NOMO-1 treated with DMSO at 0.1 percent for 48 hours (cell line): ENCODE measurements around the gene PTDSS2.
A peak's percentile ranks its signal among the peaks of the same experiment; 100 is the strongest.
"Not testable (repeated sequence)": the region's sequence is repeated elsewhere in the genome, so short reads cannot be mapped to it uniquely, and the experiment has no call there.

Source experiments
- DNase-seq: peaks from one replicate; lab custom pipeline; 2025; ENCODE audit not compliant: unreplicated experiment; lab: John Stamatoyannopoulos, UW

The PTDSS2 gene

DNA sequence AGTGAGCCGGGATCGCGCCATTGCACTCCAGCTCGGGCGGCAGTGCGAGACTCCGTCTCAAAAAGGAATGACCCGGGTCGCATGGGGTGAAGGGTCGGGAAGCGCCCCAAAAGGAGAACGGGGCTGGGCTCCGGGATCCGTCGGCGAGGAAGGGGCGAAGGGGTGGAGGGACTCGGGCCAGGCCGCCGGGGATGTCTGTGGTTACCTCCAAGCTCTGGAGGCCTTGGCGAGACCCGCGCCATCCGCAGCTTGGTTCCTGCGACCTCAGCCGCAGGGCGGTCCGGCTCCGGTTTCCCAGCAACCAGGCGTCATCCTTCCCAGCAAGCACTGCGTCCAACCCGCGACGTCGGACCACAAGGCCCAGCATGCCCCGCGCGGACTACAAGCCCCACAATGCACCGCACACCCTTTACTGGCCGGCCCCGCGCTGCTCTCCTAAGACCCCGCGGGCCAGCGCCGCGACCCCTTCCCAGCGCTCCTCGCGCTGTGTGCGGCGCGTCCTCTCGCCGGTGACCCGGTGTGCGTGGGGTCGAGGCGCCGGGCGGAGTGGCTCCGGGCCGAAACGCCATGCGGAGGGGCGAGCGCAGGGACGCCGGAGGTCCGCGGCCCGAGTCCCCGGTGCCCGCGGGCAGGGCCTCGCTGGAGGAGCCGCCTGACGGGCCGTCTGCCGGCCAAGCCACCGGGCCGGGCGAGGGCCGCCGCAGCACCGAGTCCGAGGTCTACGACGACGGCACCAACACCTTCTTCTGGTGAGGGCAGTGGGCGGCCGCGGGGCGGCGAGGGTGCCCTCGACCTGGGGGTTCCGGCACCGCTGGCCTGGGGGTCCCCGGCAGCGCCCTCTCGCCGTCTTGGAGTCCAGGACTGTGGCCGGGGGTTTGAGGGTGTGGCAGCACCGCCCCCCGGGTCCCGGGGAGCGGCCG lies at the start of gene PTDSS2:
Gene PTDSS2, plus strand, starts transcription at position 391 of the 920 bp plus-strand sequence. Its CDS starts 177 bp downstream, at position 568.
- peak; percentile 94 for DNase-seq

DNA sequence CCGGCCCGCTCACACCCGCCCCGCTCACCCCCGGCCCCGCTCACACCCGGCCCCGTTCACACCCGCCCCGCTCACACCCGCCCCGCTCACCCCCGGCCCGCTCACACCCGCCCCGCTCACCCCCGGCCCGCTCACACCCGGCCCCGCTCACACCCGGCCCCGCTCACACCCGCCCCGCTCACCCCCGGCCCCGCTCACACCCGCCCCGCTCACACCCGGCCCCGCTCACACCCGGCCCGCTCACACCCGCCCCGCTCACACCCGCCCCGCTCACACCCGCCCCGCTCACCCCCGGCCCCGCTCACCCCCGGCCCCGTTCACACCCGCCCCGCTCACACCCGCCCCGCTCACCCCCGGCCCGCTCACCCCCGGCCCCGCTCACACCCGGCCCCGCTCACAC lies 48.9 kb upstream of the PTDSS2 start:
- not testable (repeated sequence) for DNase-seq

DNA sequence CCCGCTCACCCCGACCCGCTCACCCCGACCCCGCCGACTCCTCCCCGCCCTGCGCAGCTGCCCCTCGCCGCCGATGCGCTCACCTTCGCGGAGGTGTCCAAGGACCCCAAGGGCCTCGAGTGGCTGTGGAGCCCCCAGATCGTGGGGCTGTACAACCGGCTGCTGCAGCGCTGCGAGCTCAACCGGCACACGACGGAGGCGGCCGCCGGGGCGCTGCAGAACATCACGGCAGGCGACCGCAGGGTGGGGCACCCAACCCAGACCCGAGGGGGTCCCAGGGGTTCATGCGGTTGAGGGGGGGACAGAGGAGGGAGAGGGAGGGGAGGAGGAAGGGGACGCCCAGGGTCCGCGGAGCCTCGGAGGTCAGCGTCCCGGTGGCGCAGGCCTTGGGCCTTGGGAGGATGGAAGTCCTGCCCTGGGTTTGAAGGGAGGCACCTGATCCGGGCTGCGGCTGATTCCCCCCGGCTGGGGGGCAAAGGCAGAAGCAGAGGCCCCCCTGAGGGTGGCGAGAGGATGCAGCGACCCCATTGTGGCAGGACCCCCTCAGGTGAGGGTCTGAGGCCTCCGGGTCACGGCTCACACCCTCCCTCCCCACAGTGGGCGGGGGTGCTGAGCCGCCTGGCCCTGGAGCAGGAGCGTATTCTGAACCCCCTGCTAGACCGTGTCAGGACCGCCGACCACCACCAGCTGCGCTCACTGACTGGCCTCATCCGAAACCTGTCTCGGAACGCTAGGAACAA lies 46.9 kb upstream of the PTDSS2 start:
- no peak for DNase-seq

DNA sequence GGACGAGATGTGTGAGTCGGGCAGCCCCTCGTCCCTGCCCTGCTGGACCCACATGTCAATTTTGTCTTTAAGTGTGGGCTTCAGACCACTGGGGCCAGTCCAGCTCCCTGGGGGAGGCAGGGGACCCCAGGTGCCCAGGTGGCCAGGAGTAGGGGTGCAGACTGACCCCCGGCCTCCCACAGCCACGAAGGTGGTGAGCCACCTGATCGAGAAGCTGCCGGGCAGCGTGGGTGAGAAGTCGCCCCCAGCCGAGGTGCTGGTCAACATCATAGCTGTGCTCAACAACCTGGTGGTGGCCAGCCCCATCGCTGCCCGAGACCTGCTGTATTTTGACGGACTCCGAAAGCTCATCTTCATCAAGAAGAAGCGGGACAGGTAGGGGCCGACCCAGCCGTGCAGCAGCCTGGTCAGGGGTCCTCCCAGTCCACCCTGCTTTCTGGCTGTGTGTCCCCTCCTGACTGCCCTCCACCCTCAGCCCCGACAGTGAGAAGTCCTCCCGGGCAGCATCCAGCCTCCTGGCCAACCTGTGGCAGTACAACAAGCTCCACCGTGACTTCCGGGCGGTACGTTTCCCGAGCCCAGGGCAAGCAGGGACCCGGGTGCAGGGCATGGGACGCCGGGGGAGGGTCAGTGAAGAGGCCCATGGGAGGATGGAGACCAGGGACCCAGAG lies 46.2 kb upstream of the PTDSS2 start:
- no peak for DNase-seq

DNA sequence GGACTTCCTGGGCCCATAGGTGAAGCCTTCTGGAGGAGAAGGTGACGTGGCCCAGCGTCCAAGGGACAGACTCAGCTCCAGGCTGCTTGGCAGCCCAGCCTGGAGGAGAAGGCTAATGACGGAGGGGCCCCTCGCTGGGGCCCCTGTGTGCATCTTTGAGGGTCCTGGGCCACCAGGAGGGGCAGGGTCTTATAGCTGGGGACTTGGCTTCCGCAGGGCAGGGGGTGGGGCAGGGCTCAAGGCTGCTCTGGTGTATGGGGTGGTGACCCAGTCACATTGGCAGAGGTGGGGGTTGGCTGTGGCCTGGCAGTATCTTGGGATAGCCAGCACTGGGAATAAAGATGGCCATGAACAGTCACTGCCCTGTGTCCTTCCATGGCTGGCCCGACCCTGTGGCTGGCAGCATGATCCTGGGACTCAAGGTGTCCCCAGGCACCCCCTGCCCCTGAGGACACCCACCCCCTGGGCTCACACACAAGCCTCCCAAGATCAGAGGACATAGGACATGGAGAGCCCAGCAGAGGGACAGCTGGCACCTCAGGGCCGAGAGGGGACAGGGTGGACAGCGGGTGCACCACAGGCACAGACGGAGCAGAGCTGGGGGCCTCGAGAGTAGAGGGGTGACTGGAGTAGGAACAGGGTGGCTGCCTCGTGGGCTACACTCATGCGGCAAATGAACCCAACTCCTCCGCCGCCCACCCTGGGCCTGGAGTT lies 45.4 kb upstream of the PTDSS2 start:
- no peak for DNase-seq

DNA sequence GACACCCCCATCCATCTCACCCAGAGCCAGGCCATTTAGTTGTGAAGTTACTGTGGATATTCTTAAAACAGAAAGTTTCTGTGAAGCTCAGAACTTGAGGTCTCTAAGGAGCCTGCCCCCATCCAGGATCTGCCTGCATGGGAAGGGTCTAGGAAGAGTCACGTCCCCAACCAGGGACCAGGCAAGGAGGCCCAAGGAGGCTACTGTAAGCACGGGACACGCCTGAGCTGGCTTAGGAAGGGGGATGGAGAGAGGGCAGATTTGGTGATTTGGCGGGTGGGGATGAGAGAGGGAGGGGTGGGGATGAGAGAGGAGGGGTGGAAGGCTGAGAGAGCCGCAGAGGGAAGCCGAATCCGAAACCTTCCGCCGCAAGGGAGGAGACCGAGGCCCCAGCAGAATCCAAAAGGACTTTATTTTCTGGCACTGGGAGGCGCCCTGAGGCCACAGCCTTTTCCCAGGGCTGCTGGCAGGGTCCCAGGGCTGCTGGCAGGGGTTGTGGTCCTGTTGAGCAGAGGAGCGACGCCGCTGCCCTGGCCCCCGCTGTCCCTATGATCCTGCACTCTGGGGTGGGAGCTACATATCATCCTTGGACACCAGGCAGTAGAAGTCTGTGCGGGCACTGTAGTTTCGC lies 44.6 kb upstream of the PTDSS2 start:
- DNase-seq = no peak

DNA sequence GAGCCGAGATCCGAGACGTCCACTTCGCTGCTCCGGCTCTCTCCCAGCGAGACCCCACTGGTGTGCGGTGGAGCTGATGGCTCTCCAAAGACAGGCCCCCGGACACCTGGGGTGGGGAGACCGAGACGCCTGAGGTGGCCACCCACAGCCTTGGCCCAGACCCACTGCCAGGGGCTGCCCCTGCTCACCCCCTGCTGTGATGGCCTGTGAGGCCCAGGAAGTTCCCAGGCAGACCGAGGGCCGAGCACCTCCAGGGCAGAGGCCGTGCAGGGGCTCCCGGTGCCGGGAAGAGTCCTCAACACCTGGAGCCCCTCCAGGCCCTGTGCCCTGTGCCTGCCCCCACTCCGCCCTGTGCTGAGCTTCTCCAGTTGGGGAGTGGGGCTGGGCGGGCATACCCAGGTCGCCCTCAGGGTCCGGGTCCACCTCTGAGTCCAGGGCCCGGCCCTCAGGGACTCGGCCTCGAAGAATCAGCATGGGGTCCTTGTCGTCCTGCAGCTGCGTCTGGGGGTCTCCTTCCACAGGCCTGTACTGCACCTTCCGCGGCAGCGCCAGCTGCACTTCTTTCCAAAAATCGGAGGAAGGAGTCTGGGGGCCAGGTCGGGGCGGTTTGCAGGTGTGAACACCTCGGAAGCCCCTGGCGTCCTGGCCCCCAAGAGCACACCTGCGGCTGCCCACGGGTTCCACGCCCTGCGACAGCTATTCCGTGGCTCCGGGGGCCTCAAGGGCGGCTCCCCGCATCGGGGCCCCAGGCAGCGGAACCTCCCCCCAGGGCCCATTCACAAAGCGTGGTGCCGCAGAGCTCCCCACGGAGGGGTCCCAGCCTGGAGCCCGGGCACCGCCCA lies 43.9 kb upstream of the PTDSS2 start:
- DNase-seq = no peak

DNA sequence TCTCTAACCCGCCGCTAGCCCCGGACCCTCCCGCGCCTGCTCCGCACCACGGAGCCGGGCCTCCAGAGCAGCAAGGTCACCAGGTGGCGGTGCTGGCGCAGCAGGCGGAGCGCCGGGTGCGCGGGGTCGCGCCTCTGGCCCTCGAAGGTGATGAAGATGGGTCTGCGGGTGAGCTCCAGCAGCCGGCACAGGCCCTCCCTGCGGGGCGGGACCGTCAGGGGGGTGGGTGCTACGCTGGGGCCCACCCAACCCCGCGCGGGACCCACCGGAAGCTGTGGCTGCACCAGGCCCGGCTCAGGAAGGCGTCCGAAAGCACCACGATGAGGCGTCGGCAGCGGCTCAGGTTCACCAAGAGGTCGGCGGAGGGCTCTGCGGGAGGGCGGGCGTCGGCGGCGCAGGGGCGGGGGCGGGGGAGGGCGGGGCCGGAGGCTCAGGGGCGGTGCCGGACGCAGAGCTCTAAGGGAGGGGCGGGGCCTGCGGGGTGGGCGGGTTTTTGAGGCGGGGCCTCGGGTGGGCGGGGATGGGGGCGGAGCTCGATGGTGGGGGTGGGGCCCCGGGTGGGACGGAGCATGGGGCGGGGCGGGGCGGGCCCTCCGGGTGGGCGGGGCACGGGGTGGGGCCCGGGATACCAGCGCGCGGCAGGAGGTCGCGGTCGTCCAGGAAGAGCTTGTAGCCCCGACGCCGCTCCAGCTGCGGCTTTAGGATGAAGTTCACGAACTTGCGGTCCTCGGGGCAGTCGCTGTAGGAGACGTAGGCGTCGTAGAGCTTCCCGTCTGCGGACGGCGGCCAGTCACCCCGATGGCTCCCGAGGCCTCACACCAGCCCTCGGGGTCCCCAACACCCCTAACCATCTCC lies 43.1 kb upstream of the PTDSS2 start:
- peak; percentile 83 for DNase-seq

DNA sequence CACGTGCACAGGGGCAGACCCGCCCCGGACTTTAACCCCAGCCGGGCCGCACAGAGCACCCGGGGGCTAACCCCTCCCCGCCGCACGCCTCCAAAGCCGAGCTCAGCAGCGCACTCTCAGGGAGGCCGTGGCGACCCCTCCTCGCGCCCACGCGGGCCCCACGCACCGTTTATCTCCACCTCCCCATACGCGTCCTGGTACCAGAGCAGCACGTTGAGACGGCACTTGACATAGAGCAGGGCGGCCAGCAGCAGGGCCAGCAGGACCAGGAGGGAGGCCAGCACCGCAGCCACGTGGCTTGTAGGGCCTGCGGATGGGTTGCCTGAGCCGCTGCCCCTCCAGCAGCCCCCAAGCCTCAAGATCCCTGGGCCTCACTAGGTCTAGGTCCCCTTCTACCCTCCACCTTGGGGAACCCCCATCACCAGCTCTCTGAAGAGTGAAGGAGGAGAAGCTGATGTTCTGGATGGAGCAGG lies 42.4 kb upstream of the PTDSS2 start:
- DNase-seq = no peak

DNA sequence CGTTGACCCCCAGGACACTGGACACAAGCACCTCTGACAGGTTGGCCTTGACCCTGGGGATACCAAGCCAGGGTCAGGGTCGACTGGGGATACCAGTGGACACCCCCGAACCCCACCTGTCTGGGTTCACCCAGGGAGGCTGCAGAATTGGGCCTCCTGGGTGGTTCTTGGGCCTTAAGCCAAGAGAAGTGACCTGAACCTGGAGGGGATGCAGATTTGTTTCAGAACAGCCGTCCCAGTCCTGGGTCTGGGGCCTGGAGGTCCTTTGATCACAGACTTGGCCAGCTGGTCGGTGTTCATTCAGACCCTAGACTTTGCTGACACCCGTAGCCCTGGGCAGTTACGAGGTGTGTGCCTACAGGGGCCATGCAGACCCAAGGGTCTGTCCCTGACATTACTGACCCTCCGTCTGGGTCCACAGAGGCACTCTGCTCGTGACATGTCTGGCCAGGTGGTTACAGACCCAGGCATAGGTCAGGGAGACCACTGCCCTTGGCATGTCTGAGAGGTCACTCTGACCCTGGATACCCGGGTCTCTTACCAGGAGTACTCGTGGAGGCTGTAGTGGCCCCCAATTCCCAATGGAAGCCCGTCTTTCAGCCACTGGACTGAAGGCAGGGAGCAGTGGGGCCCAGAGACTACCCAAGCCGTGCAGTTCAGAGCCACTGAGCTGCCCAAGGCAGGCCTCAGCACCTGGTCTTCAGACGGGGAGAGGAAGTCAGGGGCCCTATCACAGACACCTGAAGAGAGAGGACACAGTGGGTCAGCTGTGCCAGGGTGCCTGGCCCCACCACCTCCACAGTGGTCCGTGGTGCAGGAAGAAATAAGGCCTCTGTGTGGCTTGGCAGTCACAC lies 41.7 kb upstream of the PTDSS2 start:
- no peak for DNase-seq

DNA sequence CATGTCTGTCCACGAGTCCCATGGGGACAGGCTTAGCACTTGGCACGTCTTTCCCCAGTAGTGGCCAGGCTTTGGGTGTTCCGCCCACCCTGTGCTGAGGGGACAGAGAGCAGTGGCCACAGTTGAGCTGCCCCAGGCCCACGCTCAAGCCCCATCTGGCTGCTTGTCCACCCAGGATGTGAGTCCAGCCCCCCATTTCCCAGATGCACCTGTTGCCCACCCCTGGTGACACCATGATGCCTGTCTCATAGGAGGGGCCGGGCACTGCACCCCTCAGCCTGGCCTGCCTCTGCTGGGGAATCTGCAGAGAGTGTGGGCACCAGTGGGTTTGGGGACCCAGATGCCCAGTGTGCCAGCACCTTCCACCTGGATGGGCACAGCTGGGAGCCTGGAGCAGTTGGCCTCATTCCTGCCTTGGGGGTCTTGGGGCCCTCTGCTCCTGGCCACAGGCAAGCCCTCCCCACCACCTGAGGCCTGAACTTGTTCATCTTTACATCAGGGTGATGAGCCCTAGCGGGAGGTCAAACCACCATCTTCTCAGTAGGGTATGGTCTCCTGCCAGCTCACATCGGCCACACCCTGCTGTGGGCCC lies 41.0 kb upstream of the PTDSS2 start:
- DNase-seq = no peak

DNA sequence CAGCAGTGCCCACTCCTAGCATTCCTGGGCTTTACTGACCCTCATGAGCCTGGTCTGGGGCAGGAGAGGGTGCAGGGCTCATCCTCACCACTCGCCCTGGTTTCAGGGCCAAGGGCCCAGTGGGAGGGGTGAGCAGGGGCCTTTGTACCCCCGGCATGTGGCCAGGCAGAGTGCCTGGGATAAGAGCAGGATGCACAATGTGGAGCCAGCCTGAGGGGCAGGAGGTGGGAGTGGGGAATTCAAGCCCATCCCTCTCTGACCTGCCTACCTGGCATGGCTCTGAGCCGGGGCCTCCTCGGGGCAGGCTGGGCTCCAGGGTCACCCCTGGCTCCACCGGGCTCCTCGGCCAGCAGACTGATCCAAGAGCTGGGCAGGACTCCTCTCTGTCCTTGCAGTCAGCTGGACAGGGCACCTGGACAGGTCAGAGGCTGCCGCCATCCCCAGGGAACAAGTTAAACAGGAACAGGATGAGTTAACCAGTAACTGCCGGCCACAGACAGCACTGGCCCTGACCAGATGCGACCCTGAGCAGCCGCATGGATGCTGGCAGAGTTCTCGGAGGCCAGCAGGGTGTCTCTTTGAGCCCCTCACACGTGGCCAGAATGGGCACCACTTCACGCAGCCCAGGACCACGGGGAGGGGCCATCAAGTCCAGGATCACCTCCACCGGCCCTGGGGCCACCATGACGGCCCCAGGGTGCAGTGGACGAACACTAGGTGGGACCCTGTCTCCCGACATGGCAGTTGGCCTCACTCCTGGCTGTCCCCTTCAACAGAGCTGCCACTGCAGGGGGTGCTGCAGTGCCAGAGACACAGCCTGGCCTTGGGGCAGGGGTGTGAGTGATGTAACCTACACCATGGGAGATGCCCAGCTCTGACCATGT lies 40.2 kb upstream of the PTDSS2 start:
- DNase-seq = no peak

DNA sequence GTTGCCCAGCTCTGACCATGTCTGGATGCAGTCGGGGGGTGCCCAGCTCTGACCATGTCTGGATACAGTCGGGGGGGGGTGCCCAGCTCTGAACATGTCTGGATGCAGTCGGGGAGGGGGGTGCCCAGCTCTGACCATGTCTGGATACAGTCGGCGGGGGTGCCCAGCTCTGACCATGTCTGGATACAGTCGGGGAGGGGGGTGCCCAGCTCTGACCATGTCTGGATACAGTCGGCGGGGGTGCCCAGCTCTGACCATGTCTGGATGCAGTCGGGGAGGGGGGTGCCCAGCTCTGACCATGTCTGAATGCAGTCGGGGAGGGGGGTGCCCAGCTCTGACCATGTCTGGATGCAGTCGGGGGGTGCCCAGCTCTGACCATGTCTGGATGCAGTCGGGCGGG lies 39.4 kb upstream of the PTDSS2 start:
- not testable (repeated sequence) for DNase-seq

DNA sequence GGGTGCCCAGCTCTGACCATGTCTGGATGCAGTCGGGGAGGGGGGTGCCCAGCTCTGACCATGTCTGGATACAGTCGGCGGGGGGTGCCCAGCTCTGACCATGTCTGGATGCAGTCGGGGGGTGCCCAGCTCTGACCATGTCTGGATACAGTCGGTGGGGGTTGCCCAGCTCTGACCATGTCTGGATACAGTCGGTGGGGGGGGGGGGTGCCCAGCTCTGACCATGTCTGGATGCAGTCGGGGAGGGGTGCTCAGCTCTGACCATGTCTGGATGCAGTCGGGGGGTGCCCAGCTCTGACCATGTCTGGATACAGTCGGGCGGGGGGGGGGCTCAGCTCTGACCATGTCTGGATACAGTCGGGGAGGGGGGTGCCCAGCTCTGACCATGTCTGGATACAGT lies 38.6 kb upstream of the PTDSS2 start:
- not testable (repeated sequence) for DNase-seq

DNA sequence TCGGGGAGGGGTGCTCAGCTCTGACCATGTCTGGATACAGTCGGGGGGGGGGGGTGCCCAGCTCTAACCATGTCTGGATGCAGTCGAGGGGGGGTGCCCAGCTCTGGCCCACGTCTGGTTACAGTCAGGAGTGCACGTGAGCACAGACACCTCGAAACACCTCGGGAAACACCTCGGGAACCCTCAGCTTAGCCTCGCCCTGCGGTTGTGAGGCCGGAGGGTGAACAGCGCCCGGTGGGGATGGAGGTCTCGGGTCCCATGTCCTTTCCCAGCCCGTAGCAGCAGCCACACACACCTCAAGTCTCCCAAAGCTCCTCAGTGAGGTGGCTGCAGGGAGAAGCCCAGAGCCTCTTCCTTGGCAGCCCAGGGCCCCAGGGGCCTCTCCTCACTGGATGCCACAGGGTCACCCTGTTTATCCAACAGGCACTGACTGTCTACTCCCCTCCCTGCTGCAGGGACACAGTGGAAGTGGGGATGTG lies 37.4 kb upstream of the PTDSS2 start:
- DNase-seq = no peak
